NCI-H2196 treated with DMSO at 0.1 percent for 48 hours (cell line): ENCODE results near the gene TMCC1.
A peak's percentile ranks its signal among the peaks of the same experiment; 100 is the strongest.
"Not testable (repeated sequence)": the region's sequence is repeated elsewhere in the genome, so short reads cannot be mapped to it uniquely, and the experiment has no call there.

ENCODE experiments used
- DNase-seq: peaks from one replicate; lab custom pipeline; 2025; ENCODE audit not compliant: unreplicated experiment; lab: John Stamatoyannopoulos, UW

The TMCC1 gene

GRCh38 chr3:129892857-129893580 lies 492 bp downstream of the TMCC1 start:
- peak; percentile 44 for DNase-seq

GRCh38 chr3:129892486-129892856 lies 1.0 kb downstream of the TMCC1 start:
- DNase-seq = no peak

GRCh38 chr3:129890891-129891290 lies 2.6 kb downstream of the TMCC1 start:
- no peak for DNase-seq

GRCh38 chr3:129890125-129890524 lies 3.4 kb downstream of the TMCC1 start:
- no peak for DNase-seq

DNA sequence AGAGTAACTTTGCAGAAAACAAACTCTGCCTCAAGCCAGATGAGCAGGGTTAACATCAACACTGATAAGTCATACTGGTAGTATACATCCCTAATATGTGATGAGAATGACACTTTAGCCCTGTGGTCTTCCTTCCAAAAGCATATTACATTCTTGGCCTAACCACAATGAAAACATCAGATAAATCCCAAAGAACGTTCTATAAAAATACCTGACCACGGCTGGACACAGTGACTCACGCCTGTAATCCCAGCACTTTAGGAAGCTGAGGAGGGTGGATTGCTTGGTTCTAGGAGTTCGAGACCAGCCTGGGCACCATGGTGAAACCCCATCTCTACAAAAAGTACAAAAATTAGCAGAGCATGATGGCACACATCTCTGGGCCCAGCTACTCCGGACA lies 4.7 kb downstream of the TMCC1 start:
- DNase-seq = no peak

GRCh38 chr3:129881261-129881660 lies 12.2 kb downstream of the TMCC1 start:
- no peak for DNase-seq

DNA sequence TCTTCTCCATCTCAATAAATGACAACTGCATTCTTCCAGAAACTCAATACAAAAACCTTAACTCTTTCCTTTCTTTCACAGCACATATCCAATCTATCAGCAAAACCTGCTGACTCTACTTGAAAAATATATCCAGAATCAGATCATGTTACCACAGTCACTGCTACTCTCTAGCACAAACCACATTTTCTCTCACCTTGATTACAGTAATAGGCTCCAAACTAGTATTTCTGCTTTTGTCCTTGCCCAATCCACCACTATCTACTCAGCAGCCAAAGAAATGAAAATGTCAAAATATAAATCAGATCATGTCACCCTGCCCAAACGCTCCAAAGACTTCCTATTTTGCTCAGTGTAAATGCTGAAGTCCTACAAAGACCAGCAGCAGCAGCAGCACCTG lies 15.2 kb downstream of the TMCC1 start:
- DNase-seq = no peak

GRCh38 chr3:129874479-129874878 lies 19.0 kb downstream of the TMCC1 start:
- DNase-seq = not testable (repeated sequence)

DNA sequence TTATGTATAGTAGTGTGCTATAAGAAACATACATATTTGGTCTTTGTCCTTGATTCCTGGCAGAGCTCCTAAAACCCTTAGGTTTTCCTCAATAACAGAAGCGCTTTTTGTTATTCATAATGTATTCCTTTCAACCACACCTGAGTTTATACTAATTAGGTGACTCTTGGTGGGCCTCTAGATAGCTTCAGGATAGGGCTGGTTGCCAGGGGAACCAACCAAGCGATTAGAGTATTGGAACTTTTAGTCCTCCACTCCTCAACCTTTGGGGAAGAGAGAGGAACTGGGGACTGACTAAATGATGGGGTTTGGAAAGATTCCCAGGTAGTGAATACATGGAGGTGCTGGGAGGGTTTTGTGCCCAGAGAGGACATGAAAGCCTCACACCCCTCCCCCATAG lies 24.6 kb downstream of the TMCC1 start:
- no peak for DNase-seq

DNA sequence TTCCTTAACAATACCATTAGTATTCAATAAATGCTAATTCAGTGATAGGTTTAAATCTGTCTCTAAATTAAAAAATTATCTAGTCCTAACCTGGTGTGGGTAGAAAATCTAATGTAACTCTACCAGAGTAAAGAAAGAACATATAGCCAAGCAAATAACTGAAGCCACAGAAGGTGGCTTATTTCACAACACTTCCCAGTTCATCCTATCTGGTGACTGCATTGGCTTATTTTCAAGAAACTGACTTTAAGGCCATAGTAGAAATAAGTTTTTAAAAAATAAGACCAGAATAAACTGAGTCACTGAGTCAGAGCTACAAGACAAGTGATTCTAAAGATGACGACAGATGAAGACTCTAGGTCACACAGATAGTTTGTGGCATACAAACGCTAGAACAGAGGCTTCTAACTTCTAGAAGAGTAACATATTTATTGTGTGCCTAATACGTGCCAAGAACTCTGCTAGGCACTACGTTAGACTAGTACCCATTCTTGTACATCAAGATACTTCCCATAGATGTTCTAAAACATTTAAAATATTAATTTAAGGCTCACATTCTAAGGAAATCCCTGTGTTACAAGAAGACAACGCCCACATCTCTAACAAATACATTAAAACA lies 25.9 kb downstream of the TMCC1 start:
- no peak for DNase-seq

- DNase-seq = no peak
Observed at GRCh38 chr3:129865806-129866205, 27.7 kb downstream of the TMCC1 start.

DNA sequence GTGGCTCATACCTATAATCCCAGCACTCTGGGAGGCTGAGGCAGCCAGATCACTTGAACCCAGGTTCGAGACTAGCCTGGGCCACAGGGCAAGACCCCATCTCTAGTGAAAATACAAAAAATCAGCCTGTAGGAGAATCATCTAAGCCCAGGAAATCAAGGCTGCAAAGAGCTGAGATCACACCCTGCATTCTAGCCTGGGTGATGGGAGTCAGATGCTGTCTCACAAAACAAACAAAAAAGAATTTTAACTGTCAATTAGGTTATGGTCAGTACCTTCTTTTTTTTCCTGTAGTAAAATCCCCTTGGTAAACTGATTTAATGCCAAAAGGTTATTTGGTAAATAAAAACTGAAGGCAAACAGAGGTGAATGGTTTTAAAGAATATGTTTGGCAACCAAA lies 29.0 kb downstream of the TMCC1 start:
- DNase-seq = no peak

DNA sequence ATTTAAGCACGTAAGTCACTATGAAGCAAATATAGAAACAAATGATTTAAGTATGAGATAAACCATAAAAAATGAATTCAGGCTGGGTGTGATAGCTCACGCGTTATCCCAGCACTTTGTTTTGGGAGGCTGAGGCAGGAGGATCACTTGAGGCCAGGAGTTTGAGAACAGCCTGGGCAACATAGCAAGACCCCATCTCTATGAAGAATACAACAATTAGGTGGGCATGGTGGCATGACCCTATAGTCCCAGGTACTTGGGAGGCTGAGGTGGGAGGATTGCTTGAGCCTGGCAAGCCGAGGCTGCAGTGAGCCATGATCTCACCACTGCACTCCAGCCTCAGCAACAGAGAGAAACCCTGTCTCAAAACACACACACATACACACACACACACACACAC lies 34.2 kb downstream of the TMCC1 start:
- no peak for DNase-seq

GRCh38 chr3:129857899-129858298 lies 35.6 kb downstream of the TMCC1 start:
- DNase-seq = no peak

DNA sequence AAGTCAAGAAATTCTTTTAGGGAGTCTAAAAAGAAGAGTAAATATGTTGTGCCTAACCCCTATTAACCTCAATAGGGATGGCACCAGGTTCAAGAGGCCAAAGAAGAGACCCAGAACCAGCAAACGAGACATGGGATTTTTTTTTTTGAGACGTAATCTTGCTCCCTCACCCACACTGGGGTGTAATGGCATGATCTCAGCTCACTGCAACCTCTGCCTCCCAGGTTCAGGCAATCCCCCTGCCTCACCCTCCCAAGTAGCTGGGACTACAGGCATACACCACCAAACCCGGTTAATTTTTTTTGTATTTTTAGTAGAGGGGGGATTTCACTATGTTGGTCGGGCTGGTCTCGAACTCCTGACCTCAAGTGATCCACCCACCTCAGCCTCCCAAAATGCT lies 36.7 kb downstream of the TMCC1 start:
- not testable (repeated sequence) for DNase-seq

DNA sequence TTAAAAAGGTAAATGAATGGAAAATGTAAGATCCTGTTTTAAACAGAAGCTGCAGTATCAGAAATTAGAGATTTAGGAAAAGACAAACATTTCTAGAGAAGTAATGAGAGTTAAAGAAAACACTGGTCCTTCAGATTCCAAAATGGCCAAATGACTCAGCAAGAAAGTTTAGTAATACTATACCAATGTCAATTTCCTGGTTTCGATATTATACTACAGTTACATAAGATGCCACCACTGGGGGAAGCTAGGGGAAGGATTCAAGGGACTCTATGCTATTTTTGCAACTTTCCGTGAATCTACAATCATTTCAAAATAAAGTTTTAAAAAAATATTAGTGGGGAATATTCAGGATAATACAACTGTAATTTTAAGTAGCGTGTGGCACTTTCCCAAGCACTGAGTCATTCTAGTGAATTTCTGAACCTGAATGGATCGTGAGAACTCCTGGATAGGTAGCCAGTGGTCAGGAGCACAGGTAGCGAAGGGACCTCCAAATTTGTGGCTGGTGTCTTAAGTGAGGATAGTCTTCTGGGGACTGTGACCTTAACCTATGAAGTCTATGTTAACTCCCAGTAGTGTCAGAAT lies 37.6 kb downstream of the TMCC1 start:
- DNase-seq = no peak

- no peak for DNase-seq
Observed at GRCh38 chr3:129855170-129855831, 38.2 kb downstream of the TMCC1 start.

GRCh38 chr3:129854460-129854859 lies 39.1 kb downstream of the TMCC1 start:
- DNase-seq = no peak

DNA sequence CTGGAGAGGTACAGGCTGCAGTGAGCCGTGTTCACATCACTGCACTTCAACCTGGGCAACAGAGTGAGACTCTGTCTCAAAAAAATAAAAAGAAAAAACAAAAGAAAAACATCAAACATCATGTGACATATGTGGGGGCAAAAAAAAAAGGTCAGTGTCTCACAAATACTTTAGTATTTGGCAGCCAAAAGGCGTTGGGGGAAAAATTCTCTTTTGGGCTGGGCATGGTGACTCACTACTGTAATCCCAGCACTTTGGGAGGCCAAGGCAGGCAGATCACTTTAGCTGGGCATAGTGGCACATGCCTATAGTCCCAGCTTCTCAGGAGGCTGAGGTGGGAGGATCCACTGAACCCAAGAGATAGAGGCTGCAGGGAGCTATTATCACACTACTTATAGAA lies 47.6 kb downstream of the TMCC1 start:
- DNase-seq = no peak

DNA sequence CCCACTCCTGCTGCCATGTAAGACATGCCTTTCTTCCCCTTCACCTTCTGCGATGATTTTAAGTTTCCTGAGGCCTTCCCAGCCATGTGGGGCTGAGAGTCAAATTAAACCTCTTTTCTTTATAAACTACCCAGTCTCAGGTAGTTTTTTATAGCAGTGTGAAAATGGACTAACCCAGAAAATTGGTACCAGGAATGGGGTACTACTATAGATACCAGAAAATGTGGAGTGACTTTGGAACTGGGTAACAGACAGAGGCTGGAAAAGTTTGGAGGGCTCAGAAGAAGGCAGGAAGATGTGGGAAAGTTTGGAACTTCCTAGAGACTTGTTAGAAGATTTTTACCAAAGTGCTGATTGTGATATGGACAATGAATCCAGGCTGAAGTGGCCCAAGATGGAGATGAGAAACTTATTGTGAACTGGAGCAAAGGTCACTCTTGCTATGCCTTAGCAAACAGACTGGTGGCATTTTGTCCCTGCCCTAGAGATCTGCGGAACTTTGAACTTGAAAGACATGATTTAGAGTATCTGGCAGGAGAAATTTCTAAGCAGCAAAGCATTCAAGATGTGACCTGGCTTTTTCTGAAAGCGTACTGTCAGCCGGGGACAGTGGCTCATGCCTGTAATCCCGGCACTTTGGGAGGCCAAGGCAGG lies 52.7 kb downstream of the TMCC1 start:
- DNase-seq = no peak

GRCh38 chr3:129838086-129838485 lies 55.4 kb downstream of the TMCC1 start:
- no peak for DNase-seq
